Measurements from ENCODE around the gene L3MBTL4. TPM values are rescaled to one million over a fixed set of nuclear protein-coding genes. Genes with fewer than 3 reads are reported as not detected.

The L3MBTL4 gene
- total RNA-seq, 2 donors from 2014 or later: 10.9 to 11.2 TPM

DNA sequence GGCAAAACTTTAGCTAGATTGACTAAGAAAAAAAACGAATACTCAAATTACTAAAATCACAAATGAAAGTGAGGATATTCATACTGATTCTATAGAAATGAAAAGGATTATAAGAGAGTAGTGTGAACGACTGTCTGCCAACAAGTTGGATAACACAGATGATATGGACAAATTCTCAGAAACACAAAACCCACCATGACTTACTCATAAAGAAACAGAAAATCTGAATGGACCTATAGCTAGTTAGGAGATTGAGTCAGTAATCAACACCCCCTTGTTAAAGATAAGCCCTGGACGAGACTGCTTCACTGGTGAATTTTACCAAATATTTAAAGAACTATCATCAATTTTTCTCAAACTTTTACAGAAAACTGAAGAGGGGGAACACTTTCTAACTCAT lies 410.6 kb downstream of the L3MBTL4 start:
- no peak overlapping the region for H3K4me3 ChIP-seq
- no peaks in the 10 kb centered on the region for H3K27me3 ChIP-seq
- H3K4me1 ChIP-seq: no peaks in the 10 kb centered on the region
- H3K9me3 ChIP-seq: no peaks in the 10 kb centered on the region
- DNase-seq: no peak
- H3K27ac ChIP-seq: no peak overlapping the region
- no peak for ATAC-seq
- no peak for TF ChIP-seq POLR2A (IDR thresholded peaks at IDR 0.05)
- TF ChIP-seq, protein P1, sequence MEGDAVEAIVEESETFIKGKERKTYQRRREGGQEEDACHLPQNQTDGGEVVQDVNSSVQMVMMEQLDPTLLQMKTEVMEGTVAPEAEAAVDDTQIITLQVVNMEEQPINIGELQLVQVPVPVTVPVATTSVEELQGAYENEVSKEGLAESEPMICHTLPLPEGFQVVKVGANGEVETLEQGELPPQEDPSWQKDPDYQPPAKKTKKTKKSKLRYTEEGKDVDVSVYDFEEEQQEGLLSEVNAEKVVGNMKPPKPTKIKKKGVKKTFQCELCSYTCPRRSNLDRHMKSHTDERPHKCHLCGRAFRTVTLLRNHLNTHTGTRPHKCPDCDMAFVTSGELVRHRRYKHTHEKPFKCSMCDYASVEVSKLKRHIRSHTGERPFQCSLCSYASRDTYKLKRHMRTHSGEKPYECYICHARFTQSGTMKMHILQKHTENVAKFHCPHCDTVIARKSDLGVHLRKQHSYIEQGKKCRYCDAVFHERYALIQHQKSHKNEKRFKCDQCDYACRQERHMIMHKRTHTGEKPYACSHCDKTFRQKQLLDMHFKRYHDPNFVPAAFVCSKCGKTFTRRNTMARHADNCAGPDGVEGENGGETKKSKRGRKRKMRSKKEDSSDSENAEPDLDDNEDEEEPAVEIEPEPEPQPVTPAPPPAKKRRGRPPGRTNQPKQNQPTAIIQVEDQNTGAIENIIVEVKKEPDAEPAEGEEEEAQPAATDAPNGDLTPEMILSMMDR (IDR thresholded peaks at IDR 0.05): no peak
- H3K36me3 ChIP-seq (replicated peaks in 1 of 2; ENCODE audit: insufficient read depth in 1 of 2, low read depth in 2 of 2): no peaks in the 10 kb centered on the region
- WGBS, 2 donors: 49 to 65% methylated on average over 3 of the region's 3 CpGs
- intact Hi-C loops (cut with DNase I): no loop called here

DNA sequence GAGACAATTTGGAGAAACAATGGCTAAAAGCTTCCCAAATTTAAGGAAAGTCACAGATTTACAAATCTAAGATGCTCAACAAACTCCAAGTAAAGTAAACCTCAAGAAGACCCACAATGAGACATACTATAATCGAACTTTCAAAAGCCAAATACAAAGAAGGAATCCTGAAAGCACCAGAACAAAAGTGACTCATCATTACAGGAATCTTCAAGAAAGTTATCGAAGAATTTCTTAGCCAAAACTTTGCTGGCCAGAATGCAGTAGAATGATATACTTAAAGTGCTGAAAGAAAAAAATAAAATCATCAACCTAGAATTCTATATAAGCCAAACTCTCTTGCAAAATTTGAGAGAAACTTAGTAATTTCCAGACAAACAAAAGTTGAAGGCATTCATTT lies 412.8 kb downstream of the L3MBTL4 start:
- Histone ChIP-seq H3K27ac (no peak overlapping the region), H3K9me3 (no peaks in the 10 kb centered on the region), H3K36me3 (replicated peaks in 1 of 2; ENCODE audit: insufficient read depth in 1 of 2, low read depth in 2 of 2) (no peaks in the 10 kb centered on the region), H3K27me3 (no peaks in the 10 kb centered on the region), H3K4me1 (no peaks in the 10 kb centered on the region), H3K4me3 (no peak overlapping the region)
- DNase-seq (no peak), ATAC-seq (no peak)
- WGBS, 2 donors: 76 to 81% methylated on average over 2 of the region's 2 CpGs
- no peak for TF ChIP-seq POLR2A (IDR thresholded peaks at IDR 0.05)
- intact Hi-C loops (cut with DNase I): no loop called here

DNA sequence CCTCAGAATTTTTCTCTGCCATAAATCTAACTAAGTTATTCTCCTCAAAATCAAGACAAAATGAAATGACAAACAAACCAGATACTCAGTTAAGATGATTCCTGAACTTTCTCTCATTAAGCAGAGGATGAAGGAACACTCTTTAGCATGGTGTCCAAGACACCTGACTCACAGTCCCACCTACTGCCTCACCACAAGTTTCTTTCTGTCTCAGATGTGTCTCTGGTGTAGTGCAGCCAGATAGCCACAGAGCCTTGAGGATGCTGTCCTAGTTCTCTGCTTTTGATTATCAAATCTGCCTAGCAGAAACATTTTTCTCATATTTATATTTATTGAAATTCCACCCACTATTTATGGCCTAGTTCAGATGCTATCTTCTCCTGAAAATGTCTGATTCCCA lies 415.8 kb downstream of the L3MBTL4 start:
- intact Hi-C loops (cut with DNase I): no loop called here
- no peak for DNase-seq
- no peak for ATAC-seq
- no peak overlapping the region for H3K27ac ChIP-seq
- no peaks in the 10 kb centered on the region for H3K9me3 ChIP-seq
- no peaks in the 10 kb centered on the region for H3K27me3 ChIP-seq
- H3K4me3 ChIP-seq: no peak overlapping the region
- no peaks in the 10 kb centered on the region for H3K4me1 ChIP-seq
- no peaks in the 10 kb centered on the region for H3K36me3 ChIP-seq (replicated peaks in 1 of 2; ENCODE audit: insufficient read depth in 1 of 2, low read depth in 2 of 2)
- no peak for TF ChIP-seq POLR2A (IDR thresholded peaks at IDR 0.05)

DNA sequence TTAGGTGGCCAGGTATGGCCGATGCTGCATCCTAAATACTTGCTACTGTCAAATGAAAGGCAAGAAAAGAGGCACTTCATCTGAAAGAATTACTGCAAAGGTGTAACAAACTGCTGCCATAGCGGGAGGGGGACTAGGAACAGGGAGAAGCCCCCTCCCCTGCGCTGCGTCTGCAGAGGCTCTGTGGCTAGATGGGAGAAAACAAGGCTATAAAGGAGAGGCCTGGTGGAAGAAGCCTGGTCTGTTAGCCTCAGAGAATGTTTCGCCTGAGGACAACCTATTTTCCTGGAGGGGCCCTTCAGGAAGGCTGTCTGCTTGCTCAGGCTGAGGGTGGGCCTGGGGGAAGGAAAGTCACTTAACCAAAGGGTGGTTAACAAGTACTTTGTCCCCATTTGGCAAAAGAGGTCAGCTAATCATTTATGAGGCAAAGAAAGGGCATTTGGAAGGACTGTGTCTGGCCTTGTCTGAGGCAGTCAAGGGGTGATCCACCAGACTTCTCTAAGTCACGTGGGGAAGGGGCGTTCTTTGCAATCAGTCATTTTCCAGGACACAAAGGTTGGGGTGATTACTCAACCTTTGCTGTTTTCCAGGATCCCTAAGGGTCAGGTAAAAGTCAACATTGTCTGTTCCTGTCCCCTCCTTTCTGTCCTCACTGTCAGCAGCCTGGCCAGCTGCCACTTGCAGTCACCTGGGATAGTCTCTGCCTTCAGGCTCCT lies 416.4 kb downstream of the L3MBTL4 start:
- Histone ChIP-seq H3K27ac (no peak overlapping the region), H3K9me3 (no peaks in the 10 kb centered on the region), H3K4me1 (no peaks in the 10 kb centered on the region), H3K36me3 (replicated peaks in 1 of 2; ENCODE audit: insufficient read depth in 1 of 2, low read depth in 2 of 2) (no peaks in the 10 kb centered on the region), H3K27me3 (no peaks in the 10 kb centered on the region), H3K4me3 (no peak overlapping the region)
- no peak for DNase-seq
- no peak for ATAC-seq
- intact Hi-C loops (cut with DNase I): no loop called here
- TF ChIP-seq, protein P1 (IDR thresholded peaks at IDR 0.05): no peak
- TF ChIP-seq POLR2A (IDR thresholded peaks at IDR 0.05): no peak
- 69 to 75% methylated on average over 7 of the region's 7 CpGs for WGBS, 2 donors

DNA sequence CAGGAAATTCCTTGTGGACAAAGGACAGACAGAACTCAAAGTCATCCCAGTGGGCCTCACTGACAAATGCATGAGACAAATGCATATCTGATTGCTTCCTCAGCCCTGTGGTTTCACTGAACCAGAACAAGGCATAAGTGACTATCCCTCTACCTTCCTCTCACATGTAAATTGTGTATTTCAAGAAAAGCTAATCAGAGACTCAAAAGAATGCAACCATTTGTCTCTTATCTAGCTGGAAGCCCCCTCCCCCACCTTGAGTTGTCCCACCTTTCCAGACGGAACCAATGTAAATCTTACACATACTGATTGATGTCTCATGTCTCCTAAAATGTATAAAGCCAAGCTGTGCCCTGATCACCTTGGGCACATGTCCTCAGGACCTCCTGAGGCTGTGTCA lies 417.4 kb downstream of the L3MBTL4 start:
- intact Hi-C loops (cut with DNase I): no loop called here
- Histone ChIP-seq H3K36me3 (replicated peaks in 1 of 2; ENCODE audit: insufficient read depth in 1 of 2, low read depth in 2 of 2) (no peaks in the 10 kb centered on the region), H3K4me1 (no peaks in the 10 kb centered on the region), H3K4me3 (no peak overlapping the region), H3K27ac (no peak overlapping the region), H3K27me3 (no peaks in the 10 kb centered on the region), H3K9me3 (no peaks in the 10 kb centered on the region)
- TF ChIP-seq, protein P1 (IDR thresholded peaks at IDR 0.05): no peak
- TF ChIP-seq POLR2A (IDR thresholded peaks at IDR 0.05): no peak
- no peak for ATAC-seq
- WGBS, 2 donors: 76 to 84% methylated on average over 1 of the region's 1 CpG
- DNase-seq: no peak

DNA sequence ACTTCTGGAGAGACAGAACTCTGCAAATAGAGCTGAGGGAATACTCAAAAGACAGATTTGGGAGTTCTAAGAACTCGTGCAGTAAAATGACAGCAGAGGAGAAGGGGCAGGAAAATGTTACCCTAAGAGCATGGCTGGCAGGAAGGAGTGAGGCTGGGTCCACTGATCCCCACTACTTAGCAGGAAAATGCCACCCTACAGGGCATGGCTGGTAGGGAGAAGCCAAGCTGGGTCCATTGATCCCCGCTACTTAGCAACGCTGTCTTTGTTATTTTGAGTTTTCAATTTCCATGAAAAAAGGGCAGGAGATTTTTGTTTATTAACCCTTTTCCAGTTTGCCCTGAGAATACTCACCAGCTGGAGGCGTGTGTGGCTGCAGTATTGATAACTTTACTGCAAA lies 419.1 kb downstream of the L3MBTL4 start:
- H3K36me3 ChIP-seq (replicated peaks in 1 of 2; ENCODE audit: insufficient read depth in 1 of 2, low read depth in 2 of 2): no peaks in the 10 kb centered on the region
- intact Hi-C loops (cut with DNase I): no loop called here
- H3K27me3 ChIP-seq: no peaks in the 10 kb centered on the region
- DNase-seq (no peak), ATAC-seq (no peak)
- H3K4me3 ChIP-seq: no peak overlapping the region
- no peaks in the 10 kb centered on the region for H3K4me1 ChIP-seq
- H3K27ac ChIP-seq: no peak overlapping the region
- TF ChIP-seq POLR2A (IDR thresholded peaks at IDR 0.05): no peak
- TF ChIP-seq, protein P1 (IDR thresholded peaks at IDR 0.05): no peak
- no peaks in the 10 kb centered on the region for H3K9me3 ChIP-seq
- WGBS, 2 donors: 78 to 83% methylated on average over 4 of the region's 4 CpGs

All from body of pancreas (tissue), 4 donors.